Stimulated activated CD4-positive, alpha-beta T cell treated with anti-CD3 and anti-CD28 coated beads, TNF-alpha, amount 100 ng/mL, for 1 hour (primary cell): ENCODE data around the gene DHX16.
A peak's percentile ranks its signal among the peaks of the same experiment; 100 is the strongest.
"Not testable (repeated sequence)": the region's sequence is repeated elsewhere in the genome, so short reads cannot be mapped to it uniquely, and the experiment has no call there.

Source experiments
- DNase-seq, 3 donors: peaks; one replicate each; pipeline ENCODE4 v3.0.0-alpha.2; 2020; ENCODE audit warnings: low read depth in 3 of 3, low spot score in 1 of 3

Gene DHX16

GRCh38 chr6:30679765-30680535 is 7.1 kb upstream of the DHX16 start:
- no peak for DNase-seq

- DNase-seq: peak; percentile 74 to 94 (median 86)
These were observed 6.3 kb upstream of the DHX16 start for GRCh38 chr6:30678964-30679726.

GRCh38 chr6:30676660-30677285 is 4.0 kb upstream of the DHX16 start:
- no peak for DNase-seq

GRCh38 chr6:30670760-30671527 is 1.9 kb downstream of the DHX16 start:
- no peak for DNase-seq

- not testable (repeated sequence) for DNase-seq
These were observed 6.5 kb downstream of the DHX16 start for GRCh38 chr6:30666300-30666699.

- DNase-seq: no peak
These were observed 7.6 kb downstream of the DHX16 start for GRCh38 chr6:30664994-30665767.

- not testable (repeated sequence) for DNase-seq
These were observed 14.9 kb downstream of the DHX16 start for GRCh38 chr6:30657922-30658321.

- no peak for DNase-seq
These were observed 15.4 kb downstream of the DHX16 start for GRCh38 chr6:30657454-30657853.

GRCh38 chr6:30656513-30656912 is 16.3 kb downstream of the DHX16 start:
- DNase-seq: no peak

- no peak for DNase-seq
These were observed 17.1 kb downstream of the DHX16 start for GRCh38 chr6:30655743-30656094.

GRCh38 chr6:30654798-30655742 is 17.7 kb downstream of the DHX16 start:
- DNase-seq: no peak

GRCh38 chr6:30651143-30651542 is 21.7 kb downstream of the DHX16 start:
- DNase-seq: no peak

- DNase-seq: peak; percentile 39 to 74 (median 61)
These were observed 25.3 kb downstream of the DHX16 start for GRCh38 chr6:30647242-30648116.

- DNase-seq: peak; percentile 87 to 88 (median 88)
These were observed 26.2 kb downstream of the DHX16 start, which contains the start of gene C6orf136 for GRCh38 chr6:30646450-30647241. TSS of gene C6orf136 (plus strand) at chr6:30647133. CDS start at chr6:30647232, 99 bp downstream.

GRCh38 chr6:30645989-30646388 is 26.8 kb downstream of the DHX16 start:
- no peak for DNase-seq

GRCh38 chr6:30644769-30645168 is 28.0 kb downstream of the DHX16 start:
- no peak for DNase-seq

GRCh38 chr6:30643656-30644055 is 29.1 kb downstream of the DHX16 start:
- DNase-seq: no peak
